Osteocyte (in vitro differentiated cells): ENCODE measurements around the gene MMP3. TPM values are rescaled to one million over a fixed set of nuclear protein-coding genes. Genes with fewer than 3 reads are reported as not detected.

Experiments
- DNase-seq: peaks from one replicate; pipeline ENCODE4 v3.0.0; 2021; ENCODE audit warnings: mixed read lengths; ENCODE audit not compliant: unreplicated experiment; ENCODE audit errors: extremely low spot score
- H3K27ac Mint-ChIP-seq: one replicate; pipeline ENCODE4 v1.8.0; 2021; ENCODE audit warnings: mild to moderate bottlenecking, mixed read lengths; ENCODE audit not compliant: unreplicated experiment
- H3K27me3 Mint-ChIP-seq: one replicate; pipeline ENCODE4 v1.8.0; 2021; ENCODE audit warnings: mixed read lengths; ENCODE audit not compliant: unreplicated experiment
- H3K36me3 Mint-ChIP-seq: one replicate; pipeline ENCODE4 v1.8.0; 2021; ENCODE audit warnings: mixed read lengths; ENCODE audit not compliant: unreplicated experiment
- H3K4me1 Mint-ChIP-seq: one replicate; pipeline ENCODE4 v1.8.0; 2021; ENCODE audit warnings: mixed read lengths; ENCODE audit not compliant: unreplicated experiment
- H3K4me3 Mint-ChIP-seq: one replicate; pipeline ENCODE4 v1.8.0; 2021; ENCODE audit warnings: mild to moderate bottlenecking, moderate library complexity, mixed read lengths; ENCODE audit not compliant: unreplicated experiment
- H3K9me3 Mint-ChIP-seq: one replicate; pipeline ENCODE4 v1.8.0; 2021; ENCODE audit warnings: mixed read lengths; ENCODE audit not compliant: unreplicated experiment
- CTCF ChIP-seq: fragments of 200-600 bp; sonication (generic); IDR thresholded peaks from 2 replicates; pipeline ENCODE4 v1.5.0; 2021; ENCODE audit warnings: antibody characterized with exemption, mild to moderate bottlenecking, moderate library complexity
- total RNA-seq: library from RNA; stranded (reverse); gene quantifications from 2 replicates; pipeline ENCODE4 v1.2.1, GENCODE V29; 2021

The MMP3 gene
- total RNA-seq, 1 donor from 2014 or later, result not detected

- Mint-ChIP-seq H3K4me3 (no peak overlapping the region), H3K27me3 (peaks cover 37% of the 10 kb centered on the region), H3K4me1 (peaks cover 11% of the 10 kb centered on the region), H3K9me3 (no peaks in the 10 kb centered on the region), H3K36me3 (no peaks in the 10 kb centered on the region), H3K27ac (no peak overlapping the region)
- no peak for TF ChIP-seq CTCF
- no peak for DNase-seq
Measured at GRCh38 chr11:102846292-102846691, 2.9 kb upstream of the MMP3 start.

GRCh38 chr11:102842930-102843329 lies 479 bp downstream of the MMP3 start:
- H3K4me1 Mint-ChIP-seq, result peaks cover 6% of the 10 kb centered on the region

GRCh38 chr11:102840018-102840417 lies 3.4 kb downstream of the MMP3 start:
- H3K9me3 Mint-ChIP-seq, result no peaks in the 10 kb centered on the region
- no peaks in the 10 kb centered on the region for H3K36me3 Mint-ChIP-seq
- H3K27me3 Mint-ChIP-seq, result peaks cover 45% of the 10 kb centered on the region
- no peak overlapping the region for H3K27ac Mint-ChIP-seq
- no peak for TF ChIP-seq CTCF
- peaks cover 6% of the 10 kb centered on the region for H3K4me1 Mint-ChIP-seq
- no peak overlapping the region for H3K4me3 Mint-ChIP-seq
- DNase-seq, result no peak

More at GRCh38 chr11:102842930-102843329, 479 bp downstream of the MMP3 start:
- peaks cover 46% of the 10 kb centered on the region for H3K27me3 Mint-ChIP-seq
- H3K36me3 Mint-ChIP-seq, result no peaks in the 10 kb centered on the region
- no peak for TF ChIP-seq CTCF
- H3K9me3 Mint-ChIP-seq, result no peaks in the 10 kb centered on the region
- no peak for DNase-seq
- H3K4me3 Mint-ChIP-seq, result no peak overlapping the region
- H3K27ac Mint-ChIP-seq, result no peak overlapping the region

GRCh38 chr11:102837646-102838045 lies 5.8 kb downstream of the MMP3 start:
- no peak for DNase-seq
- Mint-ChIP-seq H3K36me3 (no peaks in the 10 kb centered on the region), H3K4me1 (peaks cover 6% of the 10 kb centered on the region), H3K4me3 (no peak overlapping the region), H3K27me3 (peaks cover 35% of the 10 kb centered on the region), H3K27ac (no peak overlapping the region), H3K9me3 (no peaks in the 10 kb centered on the region)
- TF ChIP-seq CTCF, result no peak

GRCh38 chr11:102837156-102837555 lies 6.3 kb downstream of the MMP3 start:
- DNase-seq, result no peak
- H3K27ac Mint-ChIP-seq, result no peak overlapping the region

More at GRCh38 chr11:102837156-102837555, 6.3 kb downstream of the MMP3 start:
- no peaks in the 10 kb centered on the region for H3K36me3 Mint-ChIP-seq
- H3K9me3 Mint-ChIP-seq, result no peaks in the 10 kb centered on the region
- peaks cover 36% of the 10 kb centered on the region for H3K27me3 Mint-ChIP-seq
- H3K4me3 Mint-ChIP-seq, result no peak overlapping the region
- TF ChIP-seq CTCF, result no peak
- peaks cover 6% of the 10 kb centered on the region for H3K4me1 Mint-ChIP-seq
